GM12878 (cell line): ENCODE data around the gene MAML3.

Experiments used
- BRCA1 ChIP-seq: IDR thresholded peaks from 2 replicates; pipeline ENCODE4 v1.6.1; 2011; ENCODE audit warnings: low read depth, low read length, improper control_type of control experiment
- HCFC1 ChIP-seq: fragments of 150-350 bp; IDR thresholded peaks from 2 replicates; pipeline ENCODE4 v1.6.1; 2014; ENCODE audit warnings: low read length
- PAX8 ChIP-seq: fragments of 450-650 bp; IDR thresholded peaks from 2 replicates; pipeline ENCODE4 v1.6.1; 2017; ENCODE audit warnings: mild to moderate bottlenecking, moderate library complexity
- POLR2AphosphoS5 ChIP-seq: IDR thresholded peaks from 2 replicates; pipeline ENCODE4 v1.6.1; 2011; ENCODE audit warnings: mild to moderate bottlenecking, low read length, inconsistent platforms
- RFX5 ChIP-seq: IDR thresholded peaks from 2 replicates; pipeline ENCODE4 v1.6.1; 2011; ENCODE audit warnings: low read depth, low read length, improper control_type of control experiment
- TF ChIP-seq, protein P1 (sequence below): fragments of 450-650 bp; IDR thresholded peaks from 2 replicates; pipeline ENCODE4 v1.6.1; 2017; ENCODE audit warnings: mild to moderate bottlenecking, low read depth, inconsistent platforms; ENCODE audit not compliant: poor library complexity, severe bottlenecking

DNA sequence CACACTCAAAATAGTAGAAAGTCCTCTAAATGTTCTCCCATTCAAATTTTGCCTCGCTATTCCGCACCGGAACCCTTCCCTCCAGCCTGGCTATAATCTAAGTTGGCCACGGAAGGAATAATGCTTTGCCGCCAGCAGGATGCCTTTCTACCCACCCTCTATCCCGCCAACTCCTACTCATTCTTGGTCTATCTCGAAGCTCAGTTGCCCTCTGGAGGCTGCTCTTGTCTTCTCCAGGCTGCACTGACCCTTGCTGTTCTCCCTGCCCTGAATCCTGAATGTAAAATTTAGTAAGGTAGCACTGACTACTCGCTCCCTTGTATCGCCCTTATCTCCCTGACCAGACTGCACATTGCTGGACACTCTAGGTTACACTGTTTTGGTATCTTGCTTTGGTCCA lies 275.9 kb downstream of the MAML3 start:
- TF ChIP-seq BRCA1 (no peak), RFX5 (no peak), POLR2AphosphoS5 (no peak), PAX8 (no peak), HCFC1 (no peak)
- TF ChIP-seq, protein P1, sequence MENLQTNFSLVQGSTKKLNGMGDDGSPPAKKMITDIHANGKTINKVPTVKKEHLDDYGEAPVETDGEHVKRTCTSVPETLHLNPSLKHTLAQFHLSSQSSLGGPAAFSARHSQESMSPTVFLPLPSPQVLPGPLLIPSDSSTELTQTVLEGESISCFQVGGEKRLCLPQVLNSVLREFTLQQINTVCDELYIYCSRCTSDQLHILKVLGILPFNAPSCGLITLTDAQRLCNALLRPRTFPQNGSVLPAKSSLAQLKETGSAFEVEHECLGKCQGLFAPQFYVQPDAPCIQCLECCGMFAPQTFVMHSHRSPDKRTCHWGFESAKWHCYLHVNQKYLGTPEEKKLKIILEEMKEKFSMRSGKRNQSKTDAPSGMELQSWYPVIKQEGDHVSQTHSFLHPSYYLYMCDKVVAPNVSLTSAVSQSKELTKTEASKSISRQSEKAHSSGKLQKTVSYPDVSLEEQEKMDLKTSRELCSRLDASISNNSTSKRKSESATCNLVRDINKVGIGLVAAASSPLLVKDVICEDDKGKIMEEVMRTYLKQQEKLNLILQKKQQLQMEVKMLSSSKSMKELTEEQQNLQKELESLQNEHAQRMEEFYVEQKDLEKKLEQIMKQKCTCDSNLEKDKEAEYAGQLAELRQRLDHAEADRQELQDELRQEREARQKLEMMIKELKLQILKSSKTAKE = no peak
